Keratinocyte (primary cell): ENCODE data around the gene MAP4K2. TPM values are rescaled to one million over a fixed set of nuclear protein-coding genes. Genes with fewer than 3 reads are reported as not detected.

Experiments used
- DNase-seq: peaks from one replicate; pipeline ENCODE4 v3.0.0-alpha.2; 2011; ENCODE audit warnings: low read depth, missing footprints, low spot score
- FAIRE-seq: peaks from 2 replicates; lab custom pipeline; 2011; peaks lifted over from hg19 to GRCh38; lab: Jason Lieb, UNC
- H2AFZ ChIP-seq: 2 replicates; pipeline ENCODE4 v1.6.0; 2012; ENCODE audit warnings: low read length, control low read depth, inconsistent platforms; ENCODE audit not compliant: control insufficient read depth
- H3K27ac ChIP-seq: 2 replicates; pipeline ENCODE4 v1.5.1; 2011; ENCODE audit warnings: low read length; ENCODE audit not compliant: control insufficient read depth, insufficient read depth
- H3K27me3 ChIP-seq: 3 replicates; pipeline ENCODE4 v1.6.0; 2011; ENCODE audit warnings: low read length; ENCODE audit not compliant: control insufficient read depth, insufficient read depth; ENCODE audit errors: extremely low read depth
- H3K36me3 ChIP-seq, 2 experiments: 2 replicates in 1 of 2; 3 replicates in 1 of 2; pipeline ENCODE4 v1.5.1; 2011; ENCODE audit warnings: low read length in 2 of 2, mild to moderate bottlenecking in 1 of 2; ENCODE audit not compliant: control insufficient read depth in 2 of 2, insufficient read depth in 2 of 2; ENCODE audit errors: extremely low read depth in 1 of 2
- H3K4me1 ChIP-seq: 3 replicates; pipeline ENCODE4 v1.5.1; 2011; ENCODE audit warnings: low read length; ENCODE audit not compliant: control insufficient read depth, insufficient read depth; ENCODE audit errors: extremely low read depth
- H3K4me2 ChIP-seq: 3 replicates; pipeline ENCODE4 v1.6.0; 2011; ENCODE audit warnings: low read depth, low read length; ENCODE audit not compliant: control insufficient read depth, insufficient read depth; ENCODE audit errors: extremely low read depth
- H3K4me3 ChIP-seq, 3 experiments: fragments of 200-600 bp in 1 of 3; sonication (generic) in 1 of 3; 2 replicates in 2 of 3; 3 replicates in 1 of 3; pipeline ENCODE4 v1.5.1; 2011 to 2016; ENCODE audit warnings: low read length in 3 of 3, mild to moderate bottlenecking in 3 of 3, control low read depth in 2 of 3, inconsistent platforms in 1 of 3, low read depth in 1 of 3, mixed read lengths in 1 of 3, mixed run types in 1 of 3, moderate library complexity in 1 of 3; ENCODE audit not compliant: control insufficient read depth in 2 of 3, insufficient read depth in 2 of 3; ENCODE audit errors: extremely low read depth in 1 of 3
- H3K79me2 ChIP-seq: 2 replicates; pipeline ENCODE4 v1.6.0; 2012; ENCODE audit warnings: low read length; ENCODE audit not compliant: control insufficient read depth, insufficient read depth
- H3K9ac ChIP-seq: 3 replicates; pipeline ENCODE4 v1.6.0; 2011; ENCODE audit warnings: low read length; ENCODE audit not compliant: control insufficient read depth, insufficient read depth; ENCODE audit errors: extremely low read depth
- H3K9me1 ChIP-seq: 3 replicates; pipeline ENCODE4 v1.6.0; 2011; ENCODE audit warnings: low read length; ENCODE audit not compliant: control insufficient read depth, insufficient read depth; ENCODE audit errors: extremely low read depth
- H3K9me3 ChIP-seq: 2 replicates; pipeline ENCODE4 v1.5.1; 2012; ENCODE audit warnings: low read depth, low read length; ENCODE audit not compliant: control insufficient read depth
- H4K20me1 ChIP-seq: 3 replicates; pipeline ENCODE4 v1.6.0; 2011; ENCODE audit warnings: low read length; ENCODE audit not compliant: control insufficient read depth, insufficient read depth; ENCODE audit errors: extremely low read depth
- CTCF ChIP-seq, 3 experiments: IDR thresholded peaks in 1 of 3; conservative IDR thresholded peaks in 1 of 3; optimal IDR thresholded peaks in 1 of 3; 2 replicates in 2 of 3; 3 replicates in 1 of 3; pipeline versions ENCODE3 to v1.5.1; 2011; ENCODE audit warnings: low read length in 3 of 3, mild to moderate bottlenecking in 3 of 3, moderate library complexity in 2 of 3, control low read depth in 1 of 3, inconsistent platforms in 1 of 3; ENCODE audit not compliant: insufficient read depth in 2 of 3; ENCODE audit errors: extremely low read depth in 1 of 3
- EZH2 ChIP-seq: IDR thresholded peaks from one replicate; pipeline ENCODE4 v1.6.1; 2012; ENCODE audit warnings: inconsistent platforms, mild to moderate bottlenecking, low read length, moderate library complexity
- dilution Hi-C: fragments of 300-500 bp; cut with MboI; formaldehyde crosslinking; loops from one replicate; pipeline ENCODE4 v1.7.0; 2020; ENCODE audit warnings: low sequenced_read_pairs; ENCODE audit not compliant: extremely low pct_ligation_motif_present
- polyA plus RNA-seq, 5 experiments: library from polyadenylated mRNA; depleted of rRNA in 3 of 5; stranded (reverse) in 3 of 5; stranded (forward) in 1 of 5; unstranded in 1 of 5; fragments of >200 nt; gene quantifications; 1 replicate in 1 of 5; 2 replicates in 3 of 5; 3 replicates in 1 of 5; pipeline versions ENCODE4 v1.2.1 to v1.2.3, GENCODE V29; 2011 to 2012; ENCODE audit warnings: missing spikeins in 2 of 5, low read depth in 1 of 5, low replicate concordance in 1 of 5

MAP4K2 gene
- polyA plus RNA-seq, 1 donor (not counting 4 experiments of a cell fraction or from before 2014, with no cell fraction given), result 6.7 TPM

DNA sequence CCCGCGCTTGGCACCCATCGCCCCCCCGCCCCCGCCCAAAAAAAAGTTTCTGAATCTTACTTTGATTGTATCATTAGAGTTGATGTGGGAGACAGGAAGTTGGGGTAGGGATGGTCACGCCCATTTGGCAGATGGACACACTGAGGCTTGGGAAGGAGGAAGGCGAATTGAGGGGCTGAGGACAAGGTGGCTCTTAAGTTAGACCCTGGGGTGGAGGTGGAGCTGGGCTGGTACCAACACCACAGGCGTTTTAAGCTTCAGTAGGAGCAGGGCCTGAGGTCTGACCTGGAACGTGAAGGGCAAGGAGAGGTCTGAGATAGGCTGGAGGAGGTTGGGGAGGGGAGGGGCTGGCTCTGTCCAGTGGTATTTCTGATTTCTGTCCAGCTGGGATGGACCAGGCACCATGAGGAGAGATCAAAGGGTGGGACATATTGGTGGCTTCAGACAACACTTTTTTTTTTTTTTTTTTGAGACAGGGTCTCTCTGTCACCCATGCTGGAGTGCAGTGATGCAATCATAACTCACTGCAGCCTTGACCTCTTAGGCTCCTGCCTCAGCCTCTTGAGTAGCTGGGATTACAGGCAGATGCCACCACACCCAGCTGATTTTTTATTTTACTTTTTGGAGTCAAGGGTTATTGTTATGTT, 42.2 kb upstream of the MAP4K2 start:
- H3K9me1 ChIP-seq, result no peaks in the 10 kb centered on the region
- FAIRE-seq (no peak), DNase-seq (no peak)
- H3K9me3 ChIP-seq, result no peaks in the 10 kb centered on the region
- TF ChIP-seq EZH2 (no peak), CTCF (optimal IDR thresholded peaks at IDR 0.05 in 1 of 3, IDR thresholded peaks at IDR 0.05 in 1 of 3, conservative IDR thresholded peaks at IDR 0.05 in 1 of 3; ENCODE audit: extremely low read depth in 1 of 3, insufficient read depth in 2 of 3, low read length in 3 of 3) (no peak)
- peaks cover 53% of the 10 kb centered on the region for H3K4me1 ChIP-seq
- H3K79me2 ChIP-seq, result peaks cover 13% of the 10 kb centered on the region
- dilution Hi-C loops, result no loop called here
- H3K4me2 ChIP-seq, result peak overlapping the region; percentile 76
- peak overlapping the region; percentile 71 for H3K9ac ChIP-seq
- peak overlapping the region; percentile 31 to 85 (median 58) for H3K4me3 ChIP-seq
- H3K27ac ChIP-seq, result peak overlapping the region; percentile 68
- no peaks in the 10 kb centered on the region for H3K27me3 ChIP-seq
- no peaks in the 10 kb centered on the region for H4K20me1 ChIP-seq
- peaks cover 0 to 4% of the 10 kb centered on the region in 2 experiments for H3K36me3 ChIP-seq
- H2AFZ ChIP-seq, result peak overlapping the region; percentile 54

DNA sequence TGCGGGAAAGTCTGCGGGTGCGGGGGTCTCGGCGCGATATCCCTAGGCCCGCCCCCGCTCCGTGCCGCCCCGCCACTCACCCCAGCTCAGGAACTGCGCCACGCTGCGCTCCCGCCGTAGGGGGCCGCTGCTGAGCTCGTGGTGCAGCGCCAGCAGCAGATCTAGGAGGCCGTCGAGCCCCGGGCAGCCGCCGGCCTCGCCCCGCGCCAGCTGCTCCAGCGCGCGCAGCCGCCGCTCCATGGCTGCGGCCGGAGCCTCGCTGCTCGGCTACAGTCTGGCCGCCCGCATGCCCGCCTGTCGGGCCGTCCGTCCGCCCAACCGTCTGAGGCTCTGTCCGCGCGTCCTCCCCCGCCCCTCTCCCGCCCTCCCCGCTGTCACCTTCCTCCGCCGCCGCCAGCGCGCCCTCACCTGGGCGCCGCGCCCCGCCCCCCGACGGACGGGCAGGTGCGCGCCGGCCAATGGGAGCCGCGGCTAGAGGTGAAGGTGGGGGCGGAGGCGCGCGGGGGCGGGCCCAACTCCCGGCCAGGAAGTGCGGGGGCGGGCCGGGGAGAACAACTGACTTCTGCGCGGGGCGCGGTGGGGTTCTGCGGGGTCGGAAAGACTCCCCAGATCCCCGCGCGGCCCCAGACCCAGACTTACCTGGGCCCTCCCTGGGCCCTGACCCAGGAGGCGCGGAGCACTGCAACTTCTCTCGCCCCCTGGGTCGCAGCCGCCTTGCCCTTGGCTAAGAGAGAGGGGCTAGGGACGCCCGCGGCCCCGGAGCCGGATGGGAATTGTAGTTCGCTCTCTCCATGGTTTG, 41.5 kb upstream of the MAP4K2 start, which contains the start of gene CDC42BPG:
CDC42BPG (minus strand) TSS at position 324 of the 799 bp plus-strand sequence; CDS start at position 240, 84 bp downstream.
- Histone ChIP-seq H3K4me2 (peak within 1 kb of the TSS; percentile 99), H3K79me2 (peaks cover 13% of the 10 kb centered on the region), H4K20me1 (no peaks in the 10 kb centered on the region), H3K36me3 (peaks cover 2 to 8% of the 10 kb centered on the region in 2 experiments), H3K27me3 (no peaks in the 10 kb centered on the region), H3K9me1 (no peaks in the 10 kb centered on the region), H3K9ac (peak within 1 kb of the TSS; percentile 82), H3K4me1 (peaks cover 47% of the 10 kb centered on the region), H3K27ac (peak within 1 kb of the TSS; percentile 93), H2AFZ (peak within 1 kb of the TSS; percentile 67), H3K9me3 (no peaks in the 10 kb centered on the region), H3K4me3 (peak within 1 kb of the TSS; percentile 58 to 85 (median 84))
- DNase-seq, result no peak
- dilution Hi-C loops, result no loop called here
- no peak for TF ChIP-seq EZH2
- TF ChIP-seq CTCF (optimal IDR thresholded peaks at IDR 0.05 in 1 of 3, IDR thresholded peaks at IDR 0.05 in 1 of 3, conservative IDR thresholded peaks at IDR 0.05 in 1 of 3; ENCODE audit: extremely low read depth in 1 of 3, insufficient read depth in 2 of 3, low read length in 3 of 3), result peak in 1 of 3 experiments; percentile 76
- no peak for FAIRE-seq
